ENCODE measurements around the gene PLB1.

Gene PLB1, protein sequence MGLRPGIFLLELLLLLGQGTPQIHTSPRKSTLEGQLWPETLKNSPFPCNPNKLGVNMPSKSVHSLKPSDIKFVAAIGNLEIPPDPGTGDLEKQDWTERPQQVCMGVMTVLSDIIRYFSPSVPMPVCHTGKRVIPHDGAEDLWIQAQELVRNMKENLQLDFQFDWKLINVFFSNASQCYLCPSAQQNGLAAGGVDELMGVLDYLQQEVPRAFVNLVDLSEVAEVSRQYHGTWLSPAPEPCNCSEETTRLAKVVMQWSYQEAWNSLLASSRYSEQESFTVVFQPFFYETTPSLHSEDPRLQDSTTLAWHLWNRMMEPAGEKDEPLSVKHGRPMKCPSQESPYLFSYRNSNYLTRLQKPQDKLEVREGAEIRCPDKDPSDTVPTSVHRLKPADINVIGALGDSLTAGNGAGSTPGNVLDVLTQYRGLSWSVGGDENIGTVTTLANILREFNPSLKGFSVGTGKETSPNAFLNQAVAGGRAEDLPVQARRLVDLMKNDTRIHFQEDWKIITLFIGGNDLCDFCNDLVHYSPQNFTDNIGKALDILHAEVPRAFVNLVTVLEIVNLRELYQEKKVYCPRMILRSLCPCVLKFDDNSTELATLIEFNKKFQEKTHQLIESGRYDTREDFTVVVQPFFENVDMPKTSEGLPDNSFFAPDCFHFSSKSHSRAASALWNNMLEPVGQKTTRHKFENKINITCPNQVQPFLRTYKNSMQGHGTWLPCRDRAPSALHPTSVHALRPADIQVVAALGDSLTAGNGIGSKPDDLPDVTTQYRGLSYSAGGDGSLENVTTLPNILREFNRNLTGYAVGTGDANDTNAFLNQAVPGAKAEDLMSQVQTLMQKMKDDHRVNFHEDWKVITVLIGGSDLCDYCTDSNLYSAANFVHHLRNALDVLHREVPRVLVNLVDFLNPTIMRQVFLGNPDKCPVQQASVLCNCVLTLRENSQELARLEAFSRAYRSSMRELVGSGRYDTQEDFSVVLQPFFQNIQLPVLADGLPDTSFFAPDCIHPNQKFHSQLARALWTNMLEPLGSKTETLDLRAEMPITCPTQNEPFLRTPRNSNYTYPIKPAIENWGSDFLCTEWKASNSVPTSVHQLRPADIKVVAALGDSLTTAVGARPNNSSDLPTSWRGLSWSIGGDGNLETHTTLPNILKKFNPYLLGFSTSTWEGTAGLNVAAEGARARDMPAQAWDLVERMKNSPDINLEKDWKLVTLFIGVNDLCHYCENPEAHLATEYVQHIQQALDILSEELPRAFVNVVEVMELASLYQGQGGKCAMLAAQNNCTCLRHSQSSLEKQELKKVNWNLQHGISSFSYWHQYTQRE (N-terminal part only)

DNA sequence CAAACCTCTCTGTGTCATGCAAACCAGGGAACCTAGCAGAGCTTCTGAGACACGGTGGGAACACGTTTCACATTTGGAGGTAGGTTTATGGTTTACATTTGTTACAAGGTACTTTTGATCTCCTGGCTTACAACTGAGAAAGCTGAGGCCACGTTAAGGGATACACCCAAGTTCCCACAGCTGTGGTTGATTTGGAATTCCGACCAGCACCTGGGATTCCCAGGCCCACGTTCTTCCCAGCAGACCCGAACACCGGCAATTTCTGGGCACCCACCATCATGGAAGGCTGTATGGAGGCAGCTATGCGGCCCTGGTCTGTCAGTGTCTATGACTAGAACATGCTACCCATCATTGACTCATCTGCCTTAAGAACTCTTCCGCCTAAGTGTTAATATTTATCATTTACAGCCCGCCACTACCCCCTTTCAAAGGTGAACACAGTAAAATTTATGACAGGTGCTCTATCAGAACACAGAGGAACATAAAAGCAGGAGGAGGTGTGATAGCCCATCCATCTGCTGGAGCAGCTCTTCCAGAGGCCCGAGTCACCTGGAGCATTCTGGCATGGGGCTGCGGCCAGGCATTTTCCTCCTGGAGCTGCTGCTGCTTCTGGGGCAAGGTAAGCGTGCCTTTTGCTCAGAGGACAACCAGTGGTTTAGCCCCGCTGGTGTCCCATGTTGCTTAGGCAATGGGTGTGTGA lies at the start of gene PLB1:
TSS of gene PLB1 (plus strand) at position 510 of the 700 bp plus-strand sequence. CDS start at position 565, 55 bp downstream.
- intact Hi-C loops (cut with DNase I): no loop called here

DNA sequence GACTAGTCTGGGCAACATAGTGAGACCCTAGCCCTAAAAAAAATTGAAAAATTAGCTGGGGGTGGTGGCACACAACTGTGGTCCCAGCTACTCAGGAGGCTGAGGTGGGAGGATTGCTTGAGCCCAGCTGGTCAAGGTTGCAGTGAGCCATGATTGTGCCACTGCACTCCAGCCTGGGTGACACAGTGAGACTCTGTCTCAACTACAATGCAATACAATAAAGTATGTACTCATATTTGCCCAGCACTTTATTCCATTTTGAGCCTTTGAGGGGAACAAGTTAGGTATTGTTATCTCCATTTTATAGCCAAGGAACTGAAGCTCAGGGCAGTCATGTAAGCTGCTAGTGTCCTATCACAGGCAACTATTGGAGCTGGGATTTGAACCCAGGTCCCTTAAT lies 49.3 kb upstream of the PLB1 start:
- intact Hi-C loops (cut with DNase I): no loop called here
- DNase-seq: no peak

More for the DNA sequence above, at the start of gene PLB1:
- DNase-seq: no peak

DNA sequence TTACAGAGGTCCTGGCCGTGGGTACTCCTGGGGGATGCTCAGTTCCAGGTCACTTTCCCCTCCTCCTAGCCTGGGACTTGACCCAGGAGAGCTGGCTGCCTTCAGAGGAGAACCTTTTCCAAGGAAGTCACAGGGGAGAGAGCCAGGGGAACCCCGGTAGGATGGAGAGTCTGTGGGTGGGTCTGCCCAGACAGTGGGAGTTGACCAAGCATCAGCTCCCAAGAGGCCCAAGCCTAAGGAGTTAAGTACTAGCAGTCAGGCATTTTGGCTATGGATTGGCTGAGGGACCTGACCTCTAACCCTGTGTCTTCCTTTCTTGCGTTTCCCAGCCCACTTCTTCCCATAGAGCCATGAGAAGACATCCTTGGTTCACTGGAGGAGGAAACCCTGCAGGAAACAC lies 48.8 kb upstream of the PLB1 start:
- no peak for DNase-seq
- intact Hi-C loops (cut with DNase I): no loop called here

DNA sequence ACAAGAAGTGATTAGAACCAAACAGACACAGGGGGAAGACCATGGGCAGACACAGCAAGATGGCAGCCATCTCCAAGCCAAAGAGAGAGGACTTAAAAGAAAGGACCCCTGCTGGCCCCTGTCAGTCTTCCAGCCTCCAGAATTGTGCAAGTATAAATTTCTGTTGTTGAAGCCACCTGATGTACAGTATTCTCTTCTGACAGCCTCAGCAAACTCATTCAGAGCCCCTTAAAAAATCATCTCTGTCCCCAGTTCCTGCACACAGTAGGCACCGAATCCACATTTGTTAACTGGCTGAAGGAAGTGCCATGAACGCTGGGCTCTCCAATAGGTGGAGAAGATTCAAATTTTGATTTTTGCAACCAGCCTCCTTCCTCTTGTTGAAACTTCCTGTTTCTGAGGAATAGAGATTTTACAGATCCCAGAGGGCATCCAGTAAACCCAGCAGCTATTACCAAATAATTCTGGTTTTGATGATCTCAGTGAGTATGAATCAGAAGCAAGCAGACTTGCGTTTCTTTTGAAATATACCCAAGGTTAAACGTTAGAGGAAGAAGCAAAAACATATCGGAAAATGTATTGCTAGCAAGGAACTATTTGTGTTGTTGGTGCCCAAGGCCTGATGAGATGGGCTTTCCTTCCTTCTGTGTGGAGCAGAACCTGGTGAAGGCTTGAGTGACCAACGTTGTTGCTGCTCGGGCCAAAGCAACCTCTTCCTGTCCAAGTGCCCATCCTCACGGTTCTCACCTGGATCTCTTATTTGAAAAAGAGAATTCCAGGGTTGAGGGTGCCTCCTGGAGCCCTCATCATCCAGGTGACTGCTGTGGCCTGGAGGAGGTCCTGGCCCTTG lies 47.7 kb upstream of the PLB1 start:
- no peak for DNase-seq
- intact Hi-C loops (cut with DNase I): no loop called here

DNA sequence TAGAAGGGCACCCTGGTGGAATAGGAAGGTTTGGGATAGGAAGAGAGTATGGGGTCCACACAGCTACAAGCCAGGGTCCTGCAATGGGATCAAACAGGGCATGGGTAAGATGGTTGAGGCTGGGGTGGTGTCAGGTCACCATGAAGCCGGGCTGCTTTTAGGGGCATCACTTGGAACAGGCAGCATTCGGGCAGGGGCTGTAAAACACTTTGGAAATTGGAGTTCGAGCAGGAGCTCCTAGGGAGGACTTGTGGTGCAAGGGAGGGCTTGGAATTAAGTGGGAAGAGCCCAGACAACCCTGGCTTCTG lies 47.1 kb upstream of the PLB1 start:
- intact Hi-C loops (cut with DNase I): no loop called here
- DNase-seq: no peak

DNA sequence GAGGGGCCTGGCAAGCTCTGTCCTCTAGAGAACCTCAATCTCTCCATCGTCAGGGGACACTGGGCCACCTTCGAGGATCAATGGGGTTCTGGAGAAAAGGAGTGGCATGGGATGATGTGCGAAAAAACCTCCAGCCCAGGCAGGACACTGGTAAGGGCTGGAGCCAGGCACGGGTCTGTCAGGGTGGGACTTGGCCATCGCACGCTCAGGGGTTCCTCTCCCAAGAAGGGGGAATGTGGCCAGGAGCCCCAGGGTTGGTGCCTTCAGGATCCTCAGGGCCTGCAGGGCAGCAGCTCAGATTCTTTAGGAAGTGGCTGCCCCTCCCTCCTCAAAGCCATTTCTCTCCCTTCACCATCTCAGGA lies 46.8 kb upstream of the PLB1 start:
- DNase-seq: no peak
- intact Hi-C loops (cut with DNase I): no loop called here

DNA sequence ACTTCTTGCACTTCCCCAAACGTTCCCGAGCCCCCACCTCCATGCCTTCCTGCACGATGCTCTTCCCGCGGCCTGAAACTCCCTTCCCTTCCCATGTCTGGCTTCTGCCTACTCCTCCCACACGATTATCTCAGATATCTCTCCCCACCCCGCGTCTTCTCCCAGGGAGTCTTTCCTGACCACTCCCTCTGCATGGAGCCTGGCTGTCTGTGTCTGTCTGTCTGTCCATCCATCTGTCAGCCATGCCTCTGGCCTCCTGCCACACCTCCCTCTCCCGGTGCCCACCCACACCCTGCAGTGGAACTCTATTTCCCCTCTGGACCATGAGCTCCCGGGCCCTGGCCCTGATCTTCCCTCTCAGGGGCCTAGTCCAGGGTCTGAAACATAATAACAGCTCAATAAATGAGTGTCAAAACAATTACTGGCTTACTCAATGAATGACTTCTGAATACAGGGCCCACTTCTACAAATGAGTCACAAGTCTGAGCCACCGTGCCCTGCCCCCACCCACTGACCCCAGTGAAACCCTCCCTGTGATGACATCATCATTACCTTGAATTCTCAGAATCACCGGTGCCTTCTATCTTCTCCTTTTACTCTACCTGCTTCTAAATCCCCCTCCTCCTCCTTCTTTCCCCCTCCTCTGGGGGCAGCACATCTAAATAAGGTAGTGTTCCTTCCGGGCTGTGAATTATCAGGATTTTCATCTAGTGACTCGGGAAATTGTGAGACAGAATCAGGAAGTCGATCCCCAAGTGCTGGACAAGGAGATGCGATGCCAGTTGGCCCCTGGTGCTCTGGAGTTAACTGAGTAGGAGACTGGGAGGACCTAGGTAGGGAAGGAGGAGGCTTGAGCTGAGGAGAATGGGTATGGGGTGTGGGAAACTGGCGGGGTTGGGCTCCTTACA lies 46.1 kb upstream of the PLB1 start:
- peak in 1 of 42 donors; percentile 15 for DNase-seq
- intact Hi-C loops (cut with DNase I): no loop called here

DNA sequence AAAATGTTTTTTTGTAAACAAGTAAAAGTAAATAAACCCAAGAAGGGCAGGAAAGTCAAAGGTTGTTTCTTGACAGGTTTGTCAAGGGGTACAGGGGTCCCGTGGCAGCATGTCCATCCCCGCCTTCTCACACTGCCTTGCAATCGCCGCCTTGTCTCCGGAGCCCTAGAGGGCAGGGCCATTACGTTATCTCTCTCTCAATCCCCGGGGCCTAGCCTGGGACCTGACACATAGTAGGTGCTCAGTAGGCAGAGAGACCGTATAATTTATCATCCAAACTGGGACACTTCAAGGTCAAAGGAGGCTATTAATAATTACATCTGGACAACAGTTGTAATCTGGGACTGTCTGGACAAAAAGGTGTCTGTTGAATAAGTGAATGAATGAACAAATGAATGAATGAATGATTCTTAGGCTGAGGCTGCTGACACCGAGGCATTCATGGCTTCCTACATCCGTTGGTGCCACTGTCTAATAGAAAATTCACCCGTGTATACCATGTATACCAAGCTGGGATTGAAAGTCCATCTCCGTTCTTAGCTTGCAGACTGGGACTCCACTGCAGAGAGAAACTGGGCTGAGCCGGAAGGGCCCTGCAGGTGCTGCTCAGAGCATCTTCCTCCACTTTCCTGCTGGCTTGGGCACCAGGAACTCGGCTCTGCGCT lies 44.8 kb upstream of the PLB1 start:
- intact Hi-C loops (cut with DNase I): no loop called here

DNA sequence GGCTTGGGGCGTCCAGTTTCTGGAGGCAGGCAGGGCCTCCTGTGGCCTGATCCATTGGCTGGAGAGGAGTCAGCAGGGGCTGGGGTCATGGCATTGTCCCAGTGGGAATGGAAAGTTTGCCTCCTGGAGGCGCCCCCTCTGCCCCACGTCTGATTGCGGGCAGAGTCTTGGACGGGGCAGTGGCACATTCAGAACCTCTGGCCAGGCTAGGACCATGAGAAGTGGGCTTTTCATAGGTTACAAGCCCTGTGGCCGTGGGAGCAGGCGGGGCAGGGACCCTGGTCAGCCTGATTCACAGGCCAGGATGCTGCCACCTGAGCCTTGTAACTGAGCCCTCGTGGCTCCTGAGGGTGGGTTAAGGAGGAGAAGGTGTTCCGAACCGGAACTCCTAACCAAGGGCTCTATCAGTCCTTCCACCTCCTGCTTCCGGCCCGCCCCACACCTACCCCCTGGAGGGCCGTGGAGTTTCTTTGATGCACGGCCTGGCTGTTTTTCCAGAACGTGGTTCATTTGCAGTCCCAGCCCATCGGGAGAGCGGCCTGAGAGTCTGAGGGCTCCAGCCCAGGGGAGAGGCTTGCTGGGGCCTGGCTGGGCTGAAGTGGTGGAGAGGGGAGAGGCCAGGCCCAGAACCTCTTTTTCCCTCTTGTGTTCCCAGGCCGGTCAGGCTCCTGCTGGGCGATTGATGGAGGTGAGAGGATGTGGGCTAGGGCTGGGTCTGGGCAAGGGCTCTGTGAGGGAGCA lies 43.9 kb upstream of the PLB1 start:
- DNase-seq: no peak
- intact Hi-C loops (cut with DNase I): no loop called here

More for the DNA sequence above, 44.8 kb upstream of the PLB1 start:
- DNase-seq: no peak

DNA sequence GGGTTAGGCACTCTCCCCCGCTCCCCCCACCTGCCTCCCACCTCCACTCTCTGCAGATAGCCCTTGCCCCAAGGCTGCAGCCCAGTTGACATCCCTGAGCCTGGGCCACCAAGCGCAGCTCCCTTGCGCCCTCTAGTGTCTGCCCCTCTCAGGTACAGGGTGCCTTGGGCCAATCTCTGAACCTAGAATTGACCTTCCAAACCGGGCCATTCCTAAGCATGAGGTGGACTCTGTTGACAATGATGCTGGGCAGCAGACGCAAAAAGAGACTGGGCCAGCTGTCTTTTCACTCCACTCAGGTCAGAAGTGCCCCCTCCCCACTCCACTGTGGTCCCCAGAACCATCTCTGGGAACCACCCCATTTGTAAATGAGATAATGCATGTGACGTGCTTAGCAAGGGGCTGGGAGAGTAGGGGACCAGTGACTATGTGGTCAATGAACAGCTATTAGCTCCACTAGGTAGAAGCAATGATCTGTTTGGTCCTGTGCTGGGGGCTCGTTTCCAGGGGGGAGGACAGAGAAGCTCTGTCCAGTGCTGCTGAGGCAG lies 43.3 kb upstream of the PLB1 start:
- peak; percentile 25 to 86 (median 65) for DNase-seq
- intact Hi-C loops (cut with DNase I): no loop called here

DNA sequence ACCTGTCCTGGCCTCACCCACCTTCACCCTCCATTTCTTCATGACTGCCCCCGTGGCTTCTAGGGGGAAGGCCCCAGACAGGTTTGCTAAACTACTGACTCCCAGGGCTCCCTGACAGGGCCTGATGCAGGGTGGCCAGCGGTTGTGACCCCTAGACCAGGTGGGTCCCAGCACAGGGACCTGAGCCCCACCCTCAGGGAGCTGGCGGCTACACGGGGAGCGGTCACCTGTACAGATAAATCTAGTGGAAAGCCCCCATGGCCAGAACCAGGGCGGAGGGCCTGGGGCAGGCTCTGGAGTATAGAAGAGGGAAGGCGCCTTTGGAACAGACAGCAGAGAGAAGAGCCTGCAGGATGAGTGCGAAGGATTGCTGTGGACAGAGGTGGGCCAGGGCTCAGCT lies 42.5 kb upstream of the PLB1 start:
- intact Hi-C loops (cut with DNase I): no loop called here
- DNase-seq: no peak

DNA sequence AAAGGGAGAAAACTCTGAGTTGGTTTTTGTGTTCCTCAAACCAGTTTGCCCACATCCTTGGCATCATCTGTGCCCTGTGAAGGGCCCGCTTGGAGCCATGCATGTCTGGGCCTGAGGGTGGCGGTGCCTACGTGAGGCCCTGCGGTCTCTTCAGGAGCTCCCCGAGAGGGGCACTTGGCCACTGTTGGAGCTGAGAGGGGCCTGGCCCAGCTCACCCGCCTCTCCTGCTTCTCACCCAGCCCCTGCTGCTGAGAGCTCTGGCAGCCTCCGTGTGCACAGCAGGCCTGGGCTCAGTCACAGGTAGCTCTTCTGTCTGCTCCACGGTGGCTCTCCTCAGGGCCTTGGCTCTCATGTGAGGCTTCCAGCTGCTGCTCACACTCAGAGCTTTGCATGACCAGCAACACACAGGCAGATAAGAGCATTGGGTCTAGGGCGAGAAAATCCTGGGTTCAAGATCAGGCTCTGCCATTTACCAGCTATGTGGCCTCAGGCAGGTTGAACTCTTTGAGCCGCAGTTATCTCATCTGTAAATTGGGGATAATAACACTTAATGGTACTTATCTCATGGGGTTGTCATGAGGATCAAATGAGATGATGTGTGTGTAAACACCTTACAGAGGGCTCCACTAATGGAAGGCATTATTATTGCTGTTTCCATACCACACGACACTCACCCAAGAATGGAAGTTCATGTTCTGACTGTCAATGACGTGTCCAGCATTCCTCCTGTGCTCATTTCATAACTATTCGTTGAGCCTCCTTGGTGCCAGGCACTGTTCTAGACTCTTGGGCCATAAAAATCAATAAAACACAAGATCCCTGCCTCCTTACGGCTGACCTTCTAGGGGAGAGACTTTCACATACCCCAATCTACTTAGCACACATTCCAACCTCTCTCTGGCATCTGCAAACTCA lies 41.6 kb upstream of the PLB1 start:
- no peak for DNase-seq
- intact Hi-C loops (cut with DNase I): no loop called here

DNA sequence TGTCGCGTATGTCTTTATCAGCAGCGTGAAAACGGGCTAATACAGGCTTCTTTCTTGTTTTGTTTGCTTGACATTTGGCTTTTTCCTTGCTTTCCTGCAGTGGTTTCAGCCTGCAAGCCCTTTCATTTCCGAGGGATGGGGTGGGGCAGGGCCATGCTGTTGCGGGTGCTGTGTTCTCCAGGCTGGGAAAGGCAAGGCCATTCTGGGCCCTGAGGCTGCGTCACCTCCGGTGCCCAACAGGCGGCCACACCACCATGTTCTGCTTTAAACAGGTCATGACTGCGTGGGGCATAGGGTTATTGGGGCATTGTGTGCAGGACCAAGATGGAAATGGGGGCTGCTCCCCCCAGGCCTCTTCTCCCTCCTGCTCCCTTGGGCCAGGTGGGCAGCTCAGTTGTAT lies 38.6 kb upstream of the PLB1 start:
- no peak for DNase-seq
- intact Hi-C loops (cut with DNase I): no loop called here

DNA sequence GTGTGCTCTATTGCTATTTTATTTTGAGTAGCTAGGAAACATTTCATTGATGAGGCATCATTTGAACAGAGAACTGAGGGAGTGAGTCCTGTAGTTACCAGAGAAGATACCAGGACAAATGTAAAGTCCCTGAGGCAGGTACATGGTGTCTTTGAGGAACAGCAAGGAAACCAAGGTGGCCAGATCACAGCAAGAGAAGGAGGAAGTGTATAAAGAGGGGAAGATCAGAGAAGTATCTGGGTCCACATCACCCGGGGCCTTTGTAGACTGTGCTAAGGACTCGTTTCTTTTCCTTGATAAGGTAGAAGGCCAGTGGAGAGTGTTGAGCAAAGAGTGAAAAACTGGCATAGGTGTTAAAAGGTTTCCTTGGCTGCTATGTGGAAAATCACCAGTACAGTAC lies 34.8 kb upstream of the PLB1 start:
- intact Hi-C loops (cut with DNase I): no loop called here
- DNase-seq: no peak

DNA sequence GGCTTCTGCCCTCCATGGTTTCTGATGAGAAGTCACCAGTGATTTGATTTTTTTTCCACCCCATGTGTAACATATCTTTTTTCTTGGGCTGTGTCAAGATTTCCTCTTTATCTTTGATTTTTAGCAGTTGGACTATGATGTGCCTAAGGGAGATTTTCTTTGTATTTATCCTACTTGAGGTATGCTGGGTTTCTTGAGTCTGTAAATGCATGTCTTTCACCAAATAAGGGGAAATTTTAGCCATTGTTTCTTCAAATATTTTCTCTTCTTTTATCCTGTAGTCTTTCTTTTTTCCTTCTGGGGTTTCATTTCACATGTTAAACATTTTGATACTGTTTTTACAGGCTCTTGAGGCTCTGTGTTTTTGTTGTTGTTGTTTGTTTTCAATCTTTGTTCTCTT lies 33.7 kb upstream of the PLB1 start:
- DNase-seq: no peak
- intact Hi-C loops (cut with DNase I): no loop called here
